Measurements from ENCODE around the gene CDCA3.

CDCA3 gene

GRCh38 chr12:6831450-6831995 is 19.6 kb downstream of the CDCA3 start:
- no peak for DNase-seq

GRCh38 chr12:6830999-6831398 is 20.1 kb downstream of the CDCA3 start:
- no peak for DNase-seq

GRCh38 chr12:6830286-6830890 is 20.7 kb downstream of the CDCA3 start:
- no peak for DNase-seq

DNA sequence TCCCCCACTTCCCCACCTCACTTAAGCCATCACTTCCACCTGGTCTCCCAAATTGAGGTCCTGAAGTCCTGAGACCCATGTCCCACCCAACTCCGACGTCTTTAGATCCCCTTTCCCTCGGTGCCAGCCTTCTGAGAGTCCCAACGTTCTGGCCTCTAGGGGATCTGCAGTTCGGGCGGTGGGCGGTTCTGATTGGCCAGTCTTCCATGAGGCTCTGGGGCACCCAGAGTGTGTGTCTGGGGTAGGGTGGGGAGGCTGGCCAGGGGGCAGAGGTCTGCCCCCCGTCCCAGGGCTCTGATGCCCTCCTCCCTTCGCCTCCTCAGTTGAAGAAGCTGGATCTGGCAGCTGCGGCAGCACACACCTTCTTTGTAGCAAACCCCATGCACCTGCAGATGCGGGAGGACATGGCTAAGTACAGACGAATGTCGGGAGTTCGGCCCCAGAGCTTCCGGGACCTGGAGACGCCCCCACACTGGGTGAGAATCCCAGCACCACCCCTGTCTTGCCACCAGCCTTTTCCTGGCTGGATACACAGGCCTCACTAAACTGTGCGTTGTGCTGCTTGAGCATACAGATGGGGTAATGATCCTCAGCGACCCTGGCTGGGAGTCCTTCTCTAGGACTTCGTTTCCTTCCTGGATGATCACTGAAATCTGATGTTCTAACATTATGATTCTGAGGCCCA is 21.4 kb downstream of the CDCA3 start:
- DNase-seq: no peak

GRCh38 chr12:6828781-6829535 is 22.1 kb downstream of the CDCA3 start:
- DNase-seq: peak; percentile 36

- DNase-seq: no peak
Measured at GRCh38 chr12:6827982-6828780, 22.9 kb downstream of the CDCA3 start, which contains the start of gene P3H3. Gene P3H3 (plus strand): TSS chr12:6828407. CDS start chr12:6828441, 34 bp downstream.

DNA sequence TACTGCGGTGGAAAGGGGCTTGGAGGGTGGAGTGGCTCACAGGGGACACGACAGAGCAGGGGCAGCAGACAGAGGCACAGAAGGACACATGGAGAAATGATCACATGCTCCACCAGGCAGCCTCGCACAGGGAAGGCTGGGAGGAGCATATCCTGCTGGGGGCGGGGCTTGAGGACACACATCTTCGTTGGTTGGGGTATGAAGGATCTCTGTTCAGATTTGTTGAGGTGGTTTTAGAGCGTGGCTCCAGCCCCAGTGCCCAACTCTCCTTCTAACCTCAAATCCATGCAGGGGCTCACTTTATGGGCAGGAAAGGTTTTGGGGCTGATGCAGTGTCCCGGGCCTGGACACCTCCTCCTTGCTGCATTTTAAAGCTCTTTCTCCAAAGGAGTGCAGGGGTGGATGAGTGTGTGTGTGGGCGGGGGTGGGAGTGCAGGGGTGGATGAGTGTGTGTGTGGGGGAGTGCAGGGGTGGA is 23.6 kb downstream of the CDCA3 start:
- DNase-seq: peak; percentile 38

GRCh38 chr12:6826734-6827436 is 24.2 kb downstream of the CDCA3 start:
- no peak for DNase-seq

GRCh38 chr12:6826125-6826733 is 24.9 kb downstream of the CDCA3 start:
- no peak for DNase-seq

- peak; percentile 71 for DNase-seq
Measured at GRCh38 chr12:6825398-6826124, 25.5 kb downstream of the CDCA3 start.

DNA sequence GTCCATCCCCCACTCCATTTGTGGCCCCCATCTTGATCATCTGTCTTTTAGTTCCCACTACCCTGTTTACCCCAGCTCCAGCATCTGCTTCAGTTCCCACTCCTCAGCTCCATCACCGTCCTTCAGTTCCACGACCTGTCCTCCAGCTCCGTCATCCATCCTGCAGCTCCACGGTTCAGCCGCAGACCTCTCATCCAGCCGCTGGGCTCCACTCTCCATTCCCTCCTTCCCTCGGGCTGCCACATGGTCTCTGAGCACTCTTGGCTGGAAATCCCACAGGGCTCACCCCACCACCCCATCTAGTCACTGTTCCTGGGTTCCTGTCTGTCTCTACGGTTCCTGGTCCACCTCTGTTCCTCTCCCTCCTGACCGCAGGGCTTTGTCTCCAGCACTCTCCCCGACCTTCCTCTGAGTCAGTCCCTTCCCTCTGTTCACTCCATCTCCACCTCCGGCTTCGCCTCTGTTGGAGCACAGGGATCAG is 26.1 kb downstream of the CDCA3 start:
- no peak for DNase-seq

GRCh38 chr12:6824085-6824775 is 26.9 kb downstream of the CDCA3 start:
- DNase-seq: no peak

- DNase-seq: no peak
Measured at GRCh38 chr12:6823182-6824084, 27.7 kb downstream of the CDCA3 start.

DNA sequence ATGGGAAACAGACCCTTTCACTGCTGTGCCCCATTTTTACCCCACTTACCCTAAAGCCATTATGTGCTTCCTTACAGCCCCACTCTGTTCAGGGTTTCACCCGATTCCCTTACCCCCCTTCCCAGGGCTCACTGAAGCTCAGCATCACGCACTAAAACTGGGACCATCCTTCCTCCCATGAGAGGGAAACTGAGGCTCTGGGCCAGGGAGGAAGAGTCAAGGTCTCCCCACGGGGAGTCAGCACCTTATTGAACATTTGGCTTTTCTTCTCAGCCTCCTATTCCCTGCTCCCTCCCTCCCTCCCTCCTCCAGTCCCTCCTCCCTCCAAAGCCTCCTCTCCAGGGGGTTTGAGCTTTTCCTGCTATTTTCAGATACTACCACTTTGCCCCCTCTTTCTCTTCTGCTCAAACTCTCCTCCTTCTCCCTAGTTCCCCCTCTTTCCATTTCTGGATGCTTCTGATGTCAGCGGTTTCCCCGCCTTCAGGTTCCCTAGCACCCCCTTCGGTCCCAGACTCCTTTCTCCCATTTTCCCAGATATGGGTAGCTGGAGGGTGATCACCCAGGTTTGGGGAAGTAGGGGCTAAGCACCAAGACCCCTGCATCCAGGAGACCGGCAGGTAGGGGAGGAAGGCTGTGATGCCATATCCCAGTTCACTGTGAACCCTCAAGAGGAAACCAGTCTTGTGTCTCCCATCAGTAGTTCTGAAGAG is 28.5 kb downstream of the CDCA3 start:
- DNase-seq: no peak

GRCh38 chr12:6821591-6822425 is 29.3 kb downstream of the CDCA3 start, which contains the start of gene GPR162:
Gene GPR162 (plus strand): TSS chr12:6821821. CDS start chr12:6823899, 2,078 bp downstream.
- DNase-seq: no peak

DNA sequence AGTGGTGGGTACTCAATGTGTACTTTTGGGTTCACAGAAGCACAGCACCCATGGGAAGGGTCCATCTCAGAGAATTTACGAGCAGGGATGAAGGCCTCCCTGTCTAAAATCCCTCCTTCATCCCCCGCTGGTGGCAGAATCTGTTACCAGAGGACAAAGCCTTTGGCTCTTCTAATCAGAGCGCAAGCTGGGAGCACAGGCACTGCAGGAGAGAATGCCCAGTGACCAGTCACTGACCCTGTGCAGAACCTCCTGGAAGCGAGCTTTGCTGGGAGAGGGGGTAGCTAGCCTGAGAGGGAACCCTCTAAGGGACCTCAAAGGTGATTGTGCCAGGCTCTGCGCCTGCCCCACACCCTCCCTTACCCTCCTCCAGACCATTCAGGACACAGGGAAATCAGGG is 30.9 kb downstream of the CDCA3 start:
- DNase-seq: no peak
